ENCODE data around the gene DOLPP1.

DOLPP1 gene

DNA sequence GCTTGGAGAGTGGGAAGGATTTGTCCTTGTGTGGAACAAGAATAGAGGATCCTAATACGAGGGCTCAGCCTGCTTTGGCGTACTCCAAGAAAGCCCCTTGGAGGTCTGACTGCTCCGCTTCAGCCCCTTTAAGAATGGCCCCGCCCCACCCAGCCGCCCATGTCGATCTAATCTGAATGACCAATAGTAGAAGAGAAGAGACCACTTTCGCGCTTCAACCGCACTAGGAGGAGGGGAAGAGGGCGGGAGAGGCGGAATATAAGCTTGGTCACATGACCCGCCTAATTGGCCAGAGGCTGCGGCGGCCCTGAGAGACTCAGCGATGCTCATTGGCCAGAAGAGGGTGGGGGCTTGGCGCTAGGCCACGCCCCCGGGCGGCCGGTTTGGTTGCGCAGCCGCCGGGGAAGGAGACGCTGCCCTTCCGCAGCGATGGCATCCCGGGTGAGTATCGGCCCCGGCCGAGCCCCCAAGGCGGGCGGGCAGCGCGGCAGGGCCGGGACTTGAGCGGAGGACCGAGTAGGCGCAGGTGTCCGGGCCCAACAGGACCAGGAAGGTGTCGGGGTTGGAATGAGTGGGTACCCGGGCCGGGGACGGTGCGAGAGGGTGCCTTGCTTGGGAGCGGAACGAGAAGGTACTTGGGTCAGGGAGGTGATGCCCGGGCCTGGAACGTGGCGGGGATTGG, 44.5 kb upstream of the DOLPP1 start, which contains the start of gene MIGA2 (continued):
- TF ChIP-seq ZSCAN23 (tag by site-specific recombination; IDR thresholded peaks at IDR 0.05) (peak; percentile 52; the same call in 1 of the 2 replicates), SP2 (tag by site-specific recombination; IDR thresholded peaks at IDR 0.05) (peak; percentile 99), ZNF175 (tag by site-specific recombination; IDR thresholded peaks at IDR 0.05) (no peak), ZNF707 (tag by site-specific recombination; IDR thresholded peaks at IDR 0.05) (0 out of 2 replicates have a peak, but pooled peaks have one; percentile 11), ZNF148 (tag by site-specific recombination; IDR thresholded peaks at IDR 0.05; ENCODE audit: borderline replicate concordance) (no peak), ZNF621 (tag by site-specific recombination; IDR thresholded peaks at IDR 0.05) (no peak), SP3 (tag by site-specific recombination; IDR thresholded peaks at IDR 0.05) (peak; percentile 95), GFI1B (tag by site-specific recombination; IDR thresholded peaks at IDR 0.05) (no peak), TRIM28 (IDR thresholded peaks at IDR 0.05; ENCODE audit: borderline replicate concordance, low read length) (no peak), ZNF391 (tag by site-specific recombination; IDR thresholded peaks at IDR 0.05; ENCODE audit: borderline replicate concordance, low read depth) (peak; percentile 92; the same call in 1 of the 2 replicates), KLF8 (tag by site-specific recombination; IDR thresholded peaks at IDR 0.05) (peak; percentile 88), GLIS1 (tag by site-specific recombination; IDR thresholded peaks at IDR 0.05) (peak; percentile 43; the same call in 1 of the 2 replicates), ELK4 (IDR thresholded peaks at IDR 0.05; ENCODE audit: borderline replicate concordance, low read depth, low read length) (no peak), ZNF221 (tag by site-specific recombination; IDR thresholded peaks at IDR 0.05; ENCODE audit: borderline replicate concordance) (no peak)
- TF ChIP-seq, protein P1, sequence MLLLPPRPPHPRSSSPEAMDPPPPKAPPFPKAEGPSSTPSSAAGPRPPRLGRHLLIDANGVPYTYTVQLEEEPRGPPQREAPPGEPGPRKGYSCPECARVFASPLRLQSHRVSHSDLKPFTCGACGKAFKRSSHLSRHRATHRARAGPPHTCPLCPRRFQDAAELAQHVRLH (tag by site-specific recombination; IDR thresholded peaks at IDR 0.05) = 0 out of 2 replicates have a peak, but pooled peaks have one; percentile 44
- TF ChIP-seq, protein P2, sequence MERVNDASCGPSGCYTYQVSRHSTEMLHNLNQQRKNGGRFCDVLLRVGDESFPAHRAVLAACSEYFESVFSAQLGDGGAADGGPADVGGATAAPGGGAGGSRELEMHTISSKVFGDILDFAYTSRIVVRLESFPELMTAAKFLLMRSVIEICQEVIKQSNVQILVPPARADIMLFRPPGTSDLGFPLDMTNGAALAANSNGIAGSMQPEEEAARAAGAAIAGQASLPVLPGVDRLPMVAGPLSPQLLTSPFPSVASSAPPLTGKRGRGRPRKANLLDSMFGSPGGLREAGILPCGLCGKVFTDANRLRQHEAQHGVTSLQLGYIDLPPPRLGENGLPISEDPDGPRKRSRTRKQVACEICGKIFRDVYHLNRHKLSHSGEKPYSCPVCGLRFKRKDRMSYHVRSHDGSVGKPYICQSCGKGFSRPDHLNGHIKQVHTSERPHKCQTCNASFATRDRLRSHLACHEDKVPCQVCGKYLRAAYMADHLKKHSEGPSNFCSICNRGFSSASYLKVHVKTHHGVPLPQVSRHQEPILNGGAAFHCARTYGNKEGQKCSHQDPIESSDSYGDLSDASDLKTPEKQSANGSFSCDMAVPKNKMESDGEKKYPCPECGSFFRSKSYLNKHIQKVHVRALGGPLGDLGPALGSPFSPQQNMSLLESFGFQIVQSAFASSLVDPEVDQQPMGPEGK (tag by site-specific recombination; IDR thresholded peaks at IDR 0.05) = peak; percentile 91; the same call in 1 of the 2 replicates

DNA sequence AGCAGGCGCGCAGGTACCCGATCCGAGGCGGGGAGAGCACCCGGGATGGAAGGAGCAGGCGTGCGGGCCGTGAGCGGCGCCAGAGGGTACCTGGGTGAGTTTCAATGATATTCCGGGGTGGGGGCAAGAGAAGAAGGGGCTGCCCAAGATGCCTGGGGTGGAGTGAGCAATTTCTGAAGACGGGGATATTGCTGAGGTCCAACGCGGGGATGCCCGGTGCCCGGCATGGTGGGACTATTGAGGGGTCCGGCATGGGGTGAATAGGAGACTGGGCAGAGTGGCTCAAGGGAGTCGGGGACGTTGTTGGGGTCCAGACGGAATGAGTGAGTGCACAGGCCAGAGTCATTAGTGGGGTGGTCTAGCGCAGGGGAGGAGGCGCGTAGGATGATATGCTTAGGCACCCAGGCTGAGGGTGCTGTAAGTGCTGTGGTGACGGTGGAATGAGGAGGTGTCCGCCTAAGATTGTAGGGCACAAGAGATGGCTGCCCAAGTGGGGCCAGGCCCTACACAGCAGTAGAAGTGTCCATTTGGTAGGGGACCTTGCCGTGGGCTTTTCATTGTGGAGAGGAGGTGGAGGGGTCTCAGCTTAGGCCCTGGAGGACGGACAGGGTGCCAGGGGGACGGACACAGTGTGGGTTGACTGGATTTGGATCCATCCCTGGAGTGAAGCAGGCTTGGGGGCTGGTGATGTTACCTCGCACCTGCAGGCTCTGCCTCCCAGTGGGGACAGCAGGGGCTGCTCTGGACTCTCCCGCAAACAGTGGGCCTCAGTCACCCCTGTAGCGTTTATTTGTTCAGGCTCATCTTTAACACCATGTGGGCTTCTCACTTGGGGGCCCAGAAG, 43.8 kb upstream of the DOLPP1 start:
- ChIA-PET CTCF (interaction anchor here (1.7 kb wide), 1 partner anchor 9 kb away, joined by 13 read pairs; the partner anchor contains the start of gene SH3GLB2), POLR2A (interaction anchor here (1.0 to 3.0 kb wide), 7 partner anchors 8 to 44 kb away, joined by 3 to 16 read pairs (median 7); partner anchors contain the start of genes DOLPP1 and SH3GLB2)
- peak overlapping the region; percentile 77 for H3K4me3 ChIP-seq (ENCODE audit: low read depth, low read length)
- H3K36me3 ChIP-seq (ENCODE audit: control insufficient read depth in 2 of 2, insufficient read depth in 1 of 2, low read length in 2 of 2) = peaks cover 0 to 14% of the 10 kb centered on the region in 2 experiments; a peak in 2 of 3 replicates
- peak overlapping the region; percentile 10; the same call in 1 of the 2 replicates for H3K27ac ChIP-seq (ENCODE audit: extremely low read depth, low read depth, low read length)
- H3K4me1 ChIP-seq (ENCODE audit: control insufficient read depth, insufficient read depth, low read length) = no peaks in the 10 kb centered on the region
- no peaks in the 10 kb centered on the region for H3K9me3 ChIP-seq (ENCODE audit: control insufficient read depth, insufficient read depth, low read depth, low read length)
- TF ChIP-seq, protein P3, sequence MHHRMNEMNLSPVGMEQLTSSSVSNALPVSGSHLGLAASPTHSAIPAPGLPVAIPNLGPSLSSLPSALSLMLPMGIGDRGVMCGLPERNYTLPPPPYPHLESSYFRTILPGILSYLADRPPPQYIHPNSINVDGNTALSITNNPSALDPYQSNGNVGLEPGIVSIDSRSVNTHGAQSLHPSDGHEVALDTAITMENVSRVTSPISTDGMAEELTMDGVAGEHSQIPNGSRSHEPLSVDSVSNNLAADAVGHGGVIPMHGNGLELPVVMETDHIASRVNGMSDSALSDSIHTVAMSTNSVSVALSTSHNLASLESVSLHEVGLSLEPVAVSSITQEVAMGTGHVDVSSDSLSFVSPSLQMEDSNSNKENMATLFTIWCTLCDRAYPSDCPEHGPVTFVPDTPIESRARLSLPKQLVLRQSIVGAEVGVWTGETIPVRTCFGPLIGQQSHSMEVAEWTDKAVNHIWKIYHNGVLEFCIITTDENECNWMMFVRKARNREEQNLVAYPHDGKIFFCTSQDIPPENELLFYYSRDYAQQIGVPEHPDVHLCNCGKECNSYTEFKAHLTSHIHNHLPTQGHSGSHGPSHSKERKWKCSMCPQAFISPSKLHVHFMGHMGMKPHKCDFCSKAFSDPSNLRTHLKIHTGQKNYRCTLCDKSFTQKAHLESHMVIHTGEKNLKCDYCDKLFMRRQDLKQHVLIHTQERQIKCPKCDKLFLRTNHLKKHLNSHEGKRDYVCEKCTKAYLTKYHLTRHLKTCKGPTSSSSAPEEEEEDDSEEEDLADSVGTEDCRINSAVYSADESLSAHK (tag by site-specific recombination; IDR thresholded peaks at IDR 0.05) = no peak
- TF ChIP-seq ZNF2 (tag by site-specific recombination; IDR thresholded peaks at IDR 0.05) (peak; percentile 86), ZNF274 (IDR thresholded peaks at IDR 0.05; ENCODE audit: low read length) (no peak), ZNF274 (tag by site-specific recombination; IDR thresholded peaks at IDR 0.05; ENCODE audit: borderline replicate concordance) (no peak)
- TF ChIP-seq, protein P4, sequence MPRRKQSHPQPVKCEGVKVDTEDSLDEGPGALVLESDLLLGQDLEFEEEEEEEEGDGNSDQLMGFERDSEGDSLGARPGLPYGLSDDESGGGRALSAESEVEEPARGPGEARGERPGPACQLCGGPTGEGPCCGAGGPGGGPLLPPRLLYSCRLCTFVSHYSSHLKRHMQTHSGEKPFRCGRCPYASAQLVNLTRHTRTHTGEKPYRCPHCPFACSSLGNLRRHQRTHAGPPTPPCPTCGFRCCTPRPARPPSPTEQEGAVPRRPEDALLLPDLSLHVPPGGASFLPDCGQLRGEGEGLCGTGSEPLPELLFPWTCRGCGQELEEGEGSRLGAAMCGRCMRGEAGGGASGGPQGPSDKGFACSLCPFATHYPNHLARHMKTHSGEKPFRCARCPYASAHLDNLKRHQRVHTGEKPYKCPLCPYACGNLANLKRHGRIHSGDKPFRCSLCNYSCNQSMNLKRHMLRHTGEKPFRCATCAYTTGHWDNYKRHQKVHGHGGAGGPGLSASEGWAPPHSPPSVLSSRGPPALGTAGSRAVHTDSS (tag by site-specific recombination; IDR thresholded peaks at IDR 0.05) = no peak
- TF ChIP-seq, protein P5, sequence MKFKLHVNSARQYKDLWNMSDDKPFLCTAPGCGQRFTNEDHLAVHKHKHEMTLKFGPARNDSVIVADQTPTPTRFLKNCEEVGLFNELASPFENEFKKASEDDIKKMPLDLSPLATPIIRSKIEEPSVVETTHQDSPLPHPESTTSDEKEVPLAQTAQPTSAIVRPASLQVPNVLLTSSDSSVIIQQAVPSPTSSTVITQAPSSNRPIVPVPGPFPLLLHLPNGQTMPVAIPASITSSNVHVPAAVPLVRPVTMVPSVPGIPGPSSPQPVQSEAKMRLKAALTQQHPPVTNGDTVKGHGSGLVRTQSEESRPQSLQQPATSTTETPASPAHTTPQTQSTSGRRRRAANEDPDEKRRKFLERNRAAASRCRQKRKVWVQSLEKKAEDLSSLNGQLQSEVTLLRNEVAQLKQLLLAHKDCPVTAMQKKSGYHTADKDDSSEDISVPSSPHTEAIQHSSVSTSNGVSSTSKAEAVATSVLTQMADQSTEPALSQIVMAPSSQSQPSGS (tag by site-specific recombination; IDR thresholded peaks at IDR 0.05; ENCODE audit: low read depth) = no peak

Data from HEK293 (cell line).